ENCODE results near the gene SRR. TPM values are rescaled to one million over a fixed set of nuclear protein-coding genes. Genes with fewer than 3 reads are reported as not detected.

The SRR gene
- total and polyA plus RNA-seq, 8 donors, result 1.2 to 44.0 (median 9.8) TPM

GRCh38 chr17:2266865-2267228 lies 36.9 kb upstream of the SRR start:
- H3K36me3 ChIP-seq, result peaks cover 0 to 49% (median 31%) of the 10 kb centered on the region in 4 donors
- H3K27me3 ChIP-seq, result no peaks in the 10 kb centered on the region
- no peaks in the 10 kb centered on the region for H3K9me3 ChIP-seq
- intact Hi-C loops (cut with DNase I; ENCODE audit: low total_unique reads), result no loop called here
- peak overlapping the region in 4 of 5 donors; percentile 34 to 75 (median 68) for H3K27ac ChIP-seq
- no peak overlapping the region for H3K4me3 ChIP-seq
- DNase-seq, result no peak
- no peak for TF ChIP-seq POLR2AphosphoS5 (IDR thresholded peaks at IDR 0.05)
- TF ChIP-seq EP300 (IDR thresholded peaks at IDR 0.05), result no peak
- TF ChIP-seq POLR2A (IDR thresholded peaks at IDR 0.05), result no peak
- no peak for TF ChIP-seq CTCF (IDR thresholded peaks at IDR 0.05)
- H3K4me1 ChIP-seq, result peaks cover 0 to 44% (median 32%) of the 10 kb centered on the region in 4 donors
- WGBS, 5 donors, result 55 to 76% (median 65%) methylated on average over 3 of the region's 3 CpGs

DNA sequence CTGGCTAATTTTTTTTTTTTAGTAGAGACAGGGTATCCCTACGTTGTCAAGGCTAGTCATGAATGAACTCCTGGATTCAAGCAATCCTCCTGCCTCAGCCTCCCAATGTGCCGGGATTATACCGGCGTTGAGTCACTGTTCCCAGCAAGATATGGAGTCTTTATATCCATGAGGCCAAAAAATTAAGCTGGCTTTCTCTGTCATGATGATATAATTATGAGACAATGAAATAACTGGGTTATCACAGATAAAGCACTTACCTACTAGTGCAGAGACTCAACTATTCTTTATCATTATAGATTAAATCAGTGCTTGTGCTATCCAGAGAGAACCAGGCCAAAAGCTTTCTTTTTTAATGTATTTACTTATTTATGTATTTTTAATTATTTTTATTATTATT lies 36.4 kb upstream of the SRR start:
- peak overlapping the region in 3 of 5 donors; percentile 63 to 75 (median 74) for H3K27ac ChIP-seq
- H3K4me3 ChIP-seq, result no peak overlapping the region
- no peak for DNase-seq
- peaks cover 0 to 52% (median 36%) of the 10 kb centered on the region in 4 donors for H3K36me3 ChIP-seq
- TF ChIP-seq POLR2A (IDR thresholded peaks at IDR 0.05) (no peak), POLR2AphosphoS5 (IDR thresholded peaks at IDR 0.05) (no peak), EP300 (IDR thresholded peaks at IDR 0.05) (no peak), CTCF (IDR thresholded peaks at IDR 0.05) (no peak)
- peaks cover 0 to 42% (median 28%) of the 10 kb centered on the region in 4 donors for H3K4me1 ChIP-seq
- intact Hi-C loops (cut with DNase I; ENCODE audit: low total_unique reads), result no loop called here
- no peaks in the 10 kb centered on the region for H3K9me3 ChIP-seq
- 87 to 92% (median 92%) methylated on average over 4 of the region's 4 CpGs for WGBS, 5 donors
- no peaks in the 10 kb centered on the region for H3K27me3 ChIP-seq

DNA sequence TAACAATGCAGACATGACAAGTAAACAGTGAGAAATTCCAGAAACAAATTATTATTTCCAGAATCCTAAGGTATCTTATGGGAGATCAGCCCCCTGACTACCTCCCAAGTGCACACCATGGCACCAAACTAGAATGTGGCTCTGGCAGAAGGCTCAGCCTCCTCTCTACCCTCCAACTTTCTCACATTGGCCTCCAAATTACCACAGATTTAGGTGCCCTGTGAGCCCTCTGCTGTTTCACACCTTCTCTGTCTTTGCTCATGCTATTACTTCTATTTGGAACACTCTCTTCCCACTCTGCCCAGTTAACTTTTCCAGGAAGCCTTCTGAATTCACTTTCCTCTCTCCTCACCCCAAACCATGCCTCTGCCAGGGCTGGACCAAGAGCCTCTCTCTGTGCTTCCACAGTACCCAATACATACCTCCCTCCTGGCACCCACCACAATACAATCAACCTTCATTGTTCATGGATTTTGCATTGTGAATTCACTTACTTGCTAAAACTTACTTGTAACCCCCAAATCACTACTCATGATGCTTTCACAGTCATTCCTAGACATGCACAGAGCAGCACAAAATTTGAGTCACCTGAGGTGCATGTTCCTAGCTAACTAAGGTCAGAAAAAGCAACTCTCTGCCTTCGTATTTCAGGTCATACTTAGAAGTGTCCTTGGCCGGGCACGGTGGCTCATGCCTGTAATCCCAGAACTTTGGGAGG lies 31.6 kb upstream of the SRR start:
- TF ChIP-seq CTCF (IDR thresholded peaks at IDR 0.05) (no peak), POLR2AphosphoS5 (IDR thresholded peaks at IDR 0.05) (no peak)
- DNase-seq, result no peak
- Histone ChIP-seq H3K36me3 (peaks cover 0 to 87% (median 73%) of the 10 kb centered on the region in 4 donors), H3K9me3 (no peaks in the 10 kb centered on the region), H3K4me1 (peaks cover 0 to 12% (median 0%) of the 10 kb centered on the region in 4 donors), H3K27me3 (no peaks in the 10 kb centered on the region), H3K4me3 (no peak overlapping the region), H3K27ac (no peak overlapping the region)
- intact Hi-C loops (cut with DNase I; ENCODE audit: low total_unique reads), result no loop called here
- WGBS, 5 donors, result 93 to 97% (median 96%) methylated on average over 3 of the region's 3 CpGs

GRCh38 chr17:2274414-2274813 lies 29.3 kb upstream of the SRR start:
- H3K27me3 ChIP-seq, result no peaks in the 10 kb centered on the region
- WGBS, 5 donors, result 30 to 55% (median 51%) methylated on average over 2 of the region's 2 CpGs
- H3K4me3 ChIP-seq, result no peak overlapping the region
- no peak for TF ChIP-seq POLR2A (IDR thresholded peaks at IDR 0.05)
- no peak for TF ChIP-seq POLR2AphosphoS5 (IDR thresholded peaks at IDR 0.05)
- peaks cover under 1 to 89% (median 81%) of the 10 kb centered on the region in 4 donors for H3K36me3 ChIP-seq
- H3K4me1 ChIP-seq, result peaks cover 0 to 12% (median 0%) of the 10 kb centered on the region in 4 donors
- no peak overlapping the region for H3K27ac ChIP-seq
- no peak for DNase-seq
- intact Hi-C loops (cut with DNase I; ENCODE audit: low total_unique reads), result no loop called here
- H3K9me3 ChIP-seq, result no peaks in the 10 kb centered on the region

- no peak for DNase-seq
- 67 to 84% (median 78%) methylated on average over 1 of the region's 1 CpG for WGBS, 5 donors
- no peak overlapping the region for H3K27ac ChIP-seq
These were observed 28.0 kb upstream of the SRR start for GRCh38 chr17:2275722-2276121.

More at GRCh38 chr17:2275722-2276121, 28.0 kb upstream of the SRR start:
- intact Hi-C loops (cut with DNase I; ENCODE audit: low total_unique reads), result no loop called here
- Histone ChIP-seq H3K4me1 (peaks cover 0 to 7% (median 0%) of the 10 kb centered on the region in 4 donors), H3K4me3 (no peak overlapping the region), H3K27me3 (no peaks in the 10 kb centered on the region), H3K9me3 (no peaks in the 10 kb centered on the region), H3K36me3 (peaks cover 12 to 89% (median 82%) of the 10 kb centered on the region in 4 donors)
- TF ChIP-seq CTCF (IDR thresholded peaks at IDR 0.05), result no peak
- TF ChIP-seq POLR2AphosphoS5 (IDR thresholded peaks at IDR 0.05), result no peak
- no peak for TF ChIP-seq POLR2A (IDR thresholded peaks at IDR 0.05)
- TF ChIP-seq EP300 (IDR thresholded peaks at IDR 0.05), result no peak

Measured in stomach (tissue), 9 donors.